Ramos (cell line): ENCODE measurements around the gene LPP.

Experiments
- in situ Hi-C: fragments of 300-500 bp; cut with MboI; formaldehyde crosslinking; loops from one replicate; pipeline ENCODE4 v1.14.3; 2022; ENCODE audit warnings: low sequenced_read_pairs; ENCODE audit not compliant: unreplicated experiment

The LPP gene

DNA sequence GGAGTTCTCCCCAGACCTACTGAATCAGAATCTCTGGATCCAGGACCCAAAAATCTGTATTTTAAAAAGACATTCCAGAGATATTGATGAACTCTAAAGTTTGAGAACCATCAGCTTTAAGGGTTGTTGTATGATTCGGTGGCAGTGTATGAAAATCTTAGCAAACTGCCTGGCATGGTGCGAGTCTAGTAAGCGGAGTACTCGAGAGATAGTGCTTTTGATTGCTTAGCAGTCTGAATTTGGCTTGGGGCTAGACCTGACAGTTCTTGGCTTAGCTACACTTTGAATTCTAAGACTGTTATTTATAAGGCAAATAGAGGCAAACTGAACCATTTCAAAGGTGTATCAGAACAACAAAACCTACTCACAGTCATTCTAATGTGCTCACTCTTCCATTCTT is 329.0 kb downstream of the LPP start:
- in situ Hi-C loops, result no loop called here

DNA sequence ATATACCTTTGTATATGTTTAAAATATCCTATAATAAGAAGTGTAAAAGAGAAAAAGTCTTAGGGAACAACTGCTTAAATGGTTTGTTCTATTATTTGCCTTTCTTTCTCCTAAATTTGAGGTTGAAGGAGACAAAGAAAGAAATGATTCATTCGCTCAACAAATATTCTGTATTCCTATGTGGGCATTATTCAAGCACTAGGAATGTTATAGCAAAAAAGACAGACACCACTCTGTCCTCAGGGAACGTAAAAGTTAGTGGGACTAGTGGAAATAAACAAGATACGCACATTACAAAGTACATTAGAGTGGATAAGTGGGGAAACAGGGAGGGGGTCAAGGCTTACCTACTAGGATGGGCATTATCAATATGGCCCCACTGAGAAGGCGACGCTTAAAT is 332.2 kb downstream of the LPP start:
- in situ Hi-C loops, result no loop called here

DNA sequence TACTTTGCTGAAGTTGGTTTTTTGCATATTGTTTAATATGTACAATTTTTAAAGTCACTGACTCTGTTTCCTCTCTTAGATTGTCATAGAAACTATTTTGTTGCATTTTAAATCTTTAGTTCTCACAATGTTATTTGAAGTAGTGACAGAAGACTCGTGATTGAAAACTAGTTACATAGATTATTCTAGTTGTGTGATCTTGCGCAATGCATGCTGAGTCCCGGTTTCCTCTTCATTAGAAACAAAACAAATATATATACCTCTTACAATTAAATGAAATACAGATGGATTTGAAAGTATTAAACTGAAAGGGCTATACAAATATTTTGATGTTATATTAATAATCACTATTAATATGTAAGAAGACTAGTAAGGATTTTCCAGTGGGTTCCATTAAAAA is 333.0 kb downstream of the LPP start:
- in situ Hi-C loops, result no loop called here

DNA sequence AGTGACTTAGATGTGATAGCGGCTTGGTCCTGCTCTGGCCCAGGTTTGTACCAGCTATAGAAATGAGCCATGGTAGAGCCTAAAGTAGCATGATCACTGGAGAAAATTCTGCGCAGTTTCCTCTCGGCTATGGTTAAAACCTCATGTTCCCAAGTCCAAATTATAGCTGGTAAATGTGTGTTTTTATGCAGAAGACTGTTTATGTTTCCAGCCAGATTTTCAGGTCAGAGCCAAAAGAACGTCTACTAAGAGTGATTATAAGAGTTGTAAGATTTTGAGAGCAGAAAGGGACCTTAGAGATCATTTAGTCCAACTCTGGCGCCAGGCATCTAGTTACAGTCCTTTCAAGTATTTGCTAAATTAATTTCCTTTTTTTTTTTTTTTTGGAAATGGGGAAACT is 333.7 kb downstream of the LPP start:
- in situ Hi-C loops, result no loop called here

DNA sequence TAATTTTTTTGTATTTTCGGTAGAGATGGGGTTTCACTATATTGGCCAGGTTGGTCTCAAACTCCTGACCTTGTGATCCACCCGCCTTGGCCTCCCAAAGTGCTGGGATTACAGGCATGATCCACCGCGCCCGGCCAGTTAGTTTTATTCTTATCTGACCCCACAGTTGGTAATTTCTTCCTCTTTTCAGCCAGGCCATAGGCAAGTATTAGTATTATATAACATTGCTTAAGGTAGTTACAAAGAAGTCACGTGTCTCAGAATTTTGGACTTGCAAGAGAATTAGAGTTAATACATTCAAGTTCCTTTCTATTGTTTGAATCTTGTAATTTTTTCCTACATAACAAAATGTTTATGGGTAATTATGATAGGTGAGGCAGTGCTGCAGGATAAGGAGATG is 334.8 kb downstream of the LPP start:
- in situ Hi-C loops, result no loop called here

DNA sequence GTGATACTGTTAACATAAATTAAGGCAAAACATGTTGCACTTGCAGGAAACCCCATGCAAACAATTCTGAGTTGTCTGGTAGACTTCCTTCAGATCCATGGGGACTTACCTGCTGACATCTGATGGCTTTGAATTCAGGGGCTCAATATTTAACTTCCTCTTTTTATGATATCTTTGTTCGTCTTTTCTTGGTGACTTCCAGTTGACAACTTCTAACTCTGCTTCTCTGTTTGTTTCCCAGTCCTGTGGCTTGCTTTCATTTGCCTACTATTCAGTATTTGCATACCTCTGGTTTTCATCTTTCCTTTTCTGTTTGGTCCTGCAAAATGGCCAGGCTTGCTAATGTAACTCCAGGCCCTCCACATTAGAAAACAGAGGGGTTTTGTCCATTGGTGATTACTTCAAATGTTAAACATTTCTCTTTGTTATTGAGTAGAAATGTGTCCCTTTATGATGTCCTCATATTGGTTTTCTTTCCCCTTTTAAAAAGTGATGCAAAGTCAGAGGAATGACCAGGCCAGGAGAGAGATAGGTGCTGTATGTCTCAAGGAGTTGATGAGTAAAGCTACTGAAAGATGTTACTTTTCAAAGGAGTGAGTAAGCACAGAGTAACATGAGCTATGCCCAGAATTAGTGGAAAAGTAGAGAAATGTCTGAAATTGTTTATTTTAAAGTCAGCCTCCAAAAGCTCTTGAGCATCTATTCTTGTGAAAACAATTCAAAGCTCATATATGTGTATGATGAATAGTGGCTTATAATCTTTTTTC is 335.9 kb downstream of the LPP start:
- in situ Hi-C loops, result no loop called here

DNA sequence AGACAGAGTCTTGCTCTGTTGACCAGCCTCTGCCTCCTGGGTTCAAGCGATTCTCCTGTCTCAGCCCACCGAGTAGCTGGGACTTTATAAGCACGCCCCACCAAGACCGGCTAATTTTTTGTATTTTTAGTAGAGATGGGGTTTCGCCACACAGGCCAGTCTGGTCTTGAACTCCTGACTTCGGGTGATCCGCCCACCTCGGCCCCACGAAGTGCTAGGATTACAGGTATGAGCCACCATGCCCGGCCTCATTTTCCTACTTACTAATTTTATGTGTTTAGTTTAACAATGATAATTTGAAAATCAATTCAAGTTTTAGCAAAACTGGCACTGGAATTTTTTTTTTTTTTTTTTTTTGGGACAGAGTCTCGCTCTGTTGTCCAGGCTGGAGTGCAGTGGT is 336.5 kb downstream of the LPP start:
- in situ Hi-C loops, result no loop called here

DNA sequence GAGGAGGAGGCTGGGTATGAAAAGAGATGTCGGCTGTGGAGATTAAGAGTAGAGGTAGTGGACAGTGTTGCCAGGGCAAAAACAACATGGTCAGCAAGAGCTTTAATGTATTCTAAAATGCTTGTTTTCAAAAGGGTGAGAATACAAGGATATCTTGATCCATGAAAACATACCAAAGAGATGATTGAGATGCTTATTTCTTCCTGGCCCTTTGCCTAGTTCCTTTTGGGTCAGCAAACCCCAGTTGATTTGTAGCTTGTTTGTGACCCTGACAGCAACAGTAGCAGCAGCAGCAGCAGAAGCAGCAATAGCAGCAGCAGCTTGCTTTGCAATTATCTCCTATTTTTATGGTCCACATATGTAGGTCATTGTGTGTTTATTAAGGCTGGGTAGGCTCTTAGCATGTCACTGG is 337.3 kb downstream of the LPP start:
- in situ Hi-C loops, result no loop called here

DNA sequence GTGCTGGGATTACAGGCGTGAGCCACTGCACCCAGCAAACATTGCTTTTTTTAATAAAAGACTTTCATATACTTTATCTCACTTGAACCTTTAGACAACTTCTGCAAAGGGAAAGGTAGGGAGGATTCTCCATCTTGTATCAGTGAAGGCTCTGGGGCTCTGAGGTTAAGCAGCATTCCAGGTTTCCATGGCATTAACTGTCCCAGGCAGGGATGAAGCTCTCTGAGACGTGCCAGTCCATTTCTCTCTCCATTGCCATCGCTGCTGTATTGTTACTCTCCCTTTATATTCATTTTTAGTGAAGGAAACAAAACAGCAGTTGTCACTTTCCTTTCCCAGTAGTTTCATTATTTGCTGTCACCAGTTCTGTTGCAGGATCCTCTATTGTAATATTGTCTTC is 342.4 kb downstream of the LPP start:
- in situ Hi-C loops, result no loop called here

DNA sequence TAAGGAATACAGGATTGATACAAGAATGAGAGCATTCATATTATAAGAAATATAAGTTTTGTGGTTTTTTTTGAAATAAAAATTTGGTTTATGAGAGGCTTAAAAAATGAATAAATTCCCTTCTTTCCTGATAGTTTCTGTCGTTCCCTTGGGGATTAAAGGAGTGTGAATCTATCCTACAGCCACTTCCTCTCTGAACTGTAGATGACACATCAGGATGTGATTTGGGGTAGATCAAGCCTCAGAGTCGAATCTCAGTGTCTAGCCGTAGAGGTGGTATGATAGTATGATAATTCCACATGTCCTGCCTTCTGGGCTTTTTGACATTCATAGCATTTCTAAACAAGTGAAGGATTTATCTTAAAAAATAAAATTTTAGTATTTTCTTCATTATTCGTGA is 343.1 kb downstream of the LPP start:
- in situ Hi-C loops, result no loop called here

DNA sequence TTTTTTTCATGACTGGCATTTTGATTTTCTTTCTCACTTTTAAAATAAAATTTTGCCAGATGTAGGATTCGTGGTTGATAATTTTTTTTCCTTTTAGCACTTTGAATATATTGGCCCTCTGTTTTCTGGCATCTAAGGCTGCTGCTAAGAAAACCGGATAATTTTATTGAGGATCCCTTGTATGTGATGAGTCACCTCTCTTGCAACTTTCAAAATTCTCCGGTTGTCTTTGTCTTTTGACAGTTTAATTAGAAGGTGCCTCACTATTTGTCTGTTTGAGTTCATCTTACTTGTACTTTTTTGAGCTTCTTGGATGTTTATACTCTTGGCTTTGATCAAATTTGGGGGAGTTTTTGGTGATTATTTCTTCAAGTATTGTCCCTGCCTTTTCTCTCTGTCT is 349.7 kb downstream of the LPP start:
- in situ Hi-C loops, result no loop called here

DNA sequence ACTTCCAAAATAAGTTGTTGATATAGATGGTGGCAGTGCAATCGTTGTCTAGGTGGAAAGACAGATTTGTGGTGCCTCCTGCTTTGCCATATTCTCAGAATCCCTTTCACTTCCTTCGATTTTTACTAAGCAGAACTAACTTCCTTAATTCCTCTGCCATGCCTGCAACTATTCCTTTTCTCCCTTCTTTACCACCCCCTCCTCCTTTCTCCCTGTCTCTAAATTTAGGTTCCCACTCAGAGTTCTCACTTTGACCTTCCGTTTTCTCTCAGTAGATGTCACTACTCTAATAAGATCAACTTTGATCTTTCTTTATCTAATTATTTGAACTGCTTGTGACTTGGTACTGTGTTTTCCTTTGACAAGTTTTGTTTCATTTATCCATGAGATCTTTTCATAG is 351.2 kb downstream of the LPP start:
- in situ Hi-C loops, result no loop called here

DNA sequence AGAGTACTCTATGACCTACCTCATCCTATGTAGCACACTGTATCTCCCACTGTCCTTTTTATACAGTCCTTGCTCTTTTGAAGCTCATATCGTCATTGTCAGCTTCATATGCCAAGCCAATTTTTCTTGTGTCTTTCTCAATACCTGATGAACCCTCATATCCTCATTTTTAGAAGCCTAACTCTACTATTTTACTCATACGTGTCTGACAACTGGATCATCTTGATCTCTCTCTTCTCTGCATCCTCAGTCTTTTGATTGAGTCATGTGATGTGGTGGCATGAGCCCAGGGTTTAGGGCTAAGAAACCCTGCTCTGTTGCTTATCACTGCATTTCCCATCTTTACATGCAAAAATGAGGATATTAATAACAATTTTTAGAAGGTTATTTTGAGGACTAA is 352.0 kb downstream of the LPP start:
- in situ Hi-C loops, result no loop called here

DNA sequence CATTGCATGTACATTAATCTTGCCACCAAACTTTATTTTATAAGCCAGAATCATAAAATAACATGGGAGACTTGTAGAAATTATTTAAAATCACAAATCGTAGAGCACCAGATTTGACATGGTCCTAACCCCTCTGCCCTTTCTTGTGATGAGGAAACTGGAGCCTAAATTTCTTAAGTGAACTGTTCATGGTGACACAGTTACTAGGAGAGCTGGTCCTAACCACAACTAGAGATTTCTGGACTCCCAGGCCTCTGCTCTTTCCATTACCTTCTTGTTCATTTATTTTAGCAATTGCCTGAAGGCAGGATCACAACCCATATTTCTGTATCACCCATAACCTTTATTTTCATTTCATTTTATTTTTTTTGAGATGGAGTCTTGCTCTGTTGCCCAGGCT is 352.5 kb downstream of the LPP start:
- in situ Hi-C loops, result no loop called here

DNA sequence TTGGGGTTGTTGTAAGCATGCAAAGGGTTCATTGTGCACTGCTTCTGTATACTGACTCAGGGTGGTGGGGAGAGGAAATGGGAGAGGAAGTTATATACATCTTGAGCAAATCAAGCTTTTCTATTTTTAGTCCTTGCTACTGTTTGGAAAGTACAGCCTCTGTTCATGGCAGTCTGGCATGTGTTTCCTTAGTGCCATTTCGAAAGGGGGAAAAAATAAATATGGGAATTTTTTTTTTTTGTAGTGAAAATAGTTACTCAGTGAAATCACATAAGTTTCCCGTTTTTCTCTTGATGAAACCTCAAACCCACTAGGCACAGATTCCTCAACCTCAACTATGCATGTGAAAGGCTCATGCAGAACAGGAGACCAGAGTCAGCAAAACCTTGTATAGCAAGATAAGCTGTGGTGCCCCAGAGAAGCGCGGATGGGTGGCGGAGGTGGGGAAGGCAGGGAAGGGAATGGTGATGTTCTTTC is 353.3 kb downstream of the LPP start:
- in situ Hi-C loops, result no loop called here

DNA sequence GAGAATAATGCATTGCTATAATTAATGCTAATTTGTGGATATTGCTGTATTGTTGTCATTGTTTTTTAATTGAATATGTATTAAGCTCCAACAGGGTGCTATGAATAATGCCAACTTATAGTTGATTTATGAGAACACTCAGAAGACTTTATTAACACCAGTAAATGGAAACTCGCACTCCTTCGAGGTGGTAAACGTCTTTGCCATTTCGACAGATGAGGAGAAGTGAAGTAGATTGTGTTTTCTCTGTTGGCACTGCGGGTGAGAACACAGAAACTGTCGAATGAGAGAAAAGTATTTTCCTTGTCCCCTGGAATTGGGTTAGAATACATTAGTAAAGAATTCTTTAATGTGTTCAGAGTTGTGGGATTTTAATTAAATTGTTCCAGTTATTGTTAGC is 354.5 kb downstream of the LPP start:
- in situ Hi-C loops, result no loop called here

DNA sequence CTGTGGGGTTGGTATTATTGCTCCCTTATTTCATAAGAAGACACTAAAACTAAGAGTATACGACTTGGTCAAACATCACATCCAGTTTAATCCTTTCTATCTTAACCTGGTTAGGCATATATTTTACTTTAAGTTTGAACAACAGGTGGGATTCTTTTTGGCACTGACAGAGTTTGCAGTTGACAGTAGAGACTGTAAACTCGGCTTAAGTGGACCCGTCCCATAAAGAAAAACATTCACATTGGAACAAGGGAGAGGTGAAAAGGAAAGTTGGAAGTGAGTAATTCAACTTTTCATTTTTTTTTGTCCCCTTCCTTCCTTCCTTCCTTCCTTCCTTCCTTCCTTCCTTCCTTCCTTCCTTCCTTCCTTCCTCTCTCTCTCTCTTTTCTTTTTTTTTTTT is 355.4 kb downstream of the LPP start:
- in situ Hi-C loops, result no loop called here

DNA sequence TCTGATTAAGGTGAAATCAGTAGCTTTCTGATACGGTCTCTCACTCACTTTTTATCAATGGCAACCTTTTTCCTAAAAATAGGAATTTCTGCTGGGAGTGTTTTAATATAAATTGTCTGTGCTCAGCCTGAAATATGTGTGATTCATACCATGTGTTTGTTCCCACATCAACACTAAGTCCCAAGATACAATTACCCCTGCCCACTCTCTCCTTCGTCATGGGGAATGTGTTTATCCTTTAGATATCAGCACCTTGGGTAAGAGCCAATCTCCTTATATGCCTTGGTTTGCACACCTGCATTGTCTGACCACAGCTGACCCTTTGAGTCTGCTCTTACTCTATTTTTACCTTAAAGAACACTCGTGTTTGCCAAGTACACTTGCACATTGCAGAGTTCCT is 356.4 kb downstream of the LPP start:
- in situ Hi-C loops, result no loop called here

DNA sequence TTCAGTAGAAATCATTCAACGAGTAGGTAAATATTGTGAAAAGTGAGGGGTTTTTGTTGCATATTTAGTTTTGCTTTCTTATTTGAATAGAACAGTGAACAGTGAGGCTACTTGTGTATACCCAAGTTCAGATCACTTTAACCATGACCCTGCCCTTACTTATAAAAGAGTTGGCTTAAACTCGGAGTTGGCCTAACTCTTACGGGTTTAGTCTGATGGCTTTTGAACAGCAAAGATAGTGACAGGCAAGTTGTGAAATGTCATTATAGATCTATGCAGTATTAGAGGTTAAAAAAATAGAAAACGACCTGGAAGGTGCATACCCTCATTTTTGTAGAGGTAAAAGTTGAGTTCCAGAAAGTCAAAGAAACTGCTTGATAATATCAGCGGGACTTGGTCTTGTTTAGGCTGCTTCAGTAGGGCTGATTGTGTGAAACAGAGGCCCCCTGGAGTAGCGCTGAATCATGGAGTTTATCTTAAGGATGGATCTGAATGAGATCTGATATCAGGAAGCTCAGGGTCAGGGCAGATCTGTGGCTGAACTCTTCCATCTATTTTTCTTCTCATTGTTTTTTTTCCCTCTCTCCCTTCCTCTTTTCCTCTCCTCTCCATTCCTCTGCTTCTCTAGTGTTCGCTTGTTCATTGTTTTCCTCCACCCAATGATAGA is 359.8 kb downstream of the LPP start:
- in situ Hi-C loops, result no loop called here

DNA sequence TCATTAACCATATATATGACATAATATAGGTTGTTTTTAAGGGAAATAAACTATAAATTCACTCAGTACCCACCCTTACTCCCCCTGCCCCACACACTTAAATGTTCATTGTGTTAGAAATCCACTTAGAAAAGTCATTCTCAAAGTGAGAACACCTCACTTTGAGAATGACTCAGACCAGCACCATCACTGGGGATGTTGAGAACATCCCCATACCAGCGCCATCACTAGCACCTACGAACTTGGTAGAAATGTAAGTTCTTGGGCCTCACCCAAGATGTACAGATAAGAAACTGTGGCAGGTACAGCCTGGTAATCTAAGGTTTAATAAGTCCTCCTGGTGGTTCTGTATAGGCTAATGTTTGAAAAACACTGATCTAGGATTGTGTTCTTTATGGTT is 362.6 kb downstream of the LPP start:
- in situ Hi-C loops, result no loop called here

DNA sequence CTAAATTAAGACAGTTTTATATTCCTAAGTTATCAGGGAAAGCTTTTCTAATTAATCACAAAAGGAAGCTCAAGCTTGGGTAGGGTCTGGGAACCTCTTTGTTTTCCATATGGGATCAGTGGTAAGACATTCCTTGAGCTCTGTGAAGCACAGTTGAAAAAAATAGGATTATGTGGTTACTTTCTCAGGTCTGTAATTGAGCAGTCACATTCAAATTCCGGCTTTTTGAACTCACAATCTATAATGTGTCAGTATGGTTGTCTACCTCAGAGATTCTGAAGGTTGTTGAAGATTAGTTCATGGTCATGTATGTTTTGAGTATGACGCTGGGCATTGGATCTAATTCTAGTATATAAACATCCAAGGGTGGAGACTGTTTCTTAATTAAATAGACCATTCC is 364.5 kb downstream of the LPP start:
- in situ Hi-C loops, result no loop called here

DNA sequence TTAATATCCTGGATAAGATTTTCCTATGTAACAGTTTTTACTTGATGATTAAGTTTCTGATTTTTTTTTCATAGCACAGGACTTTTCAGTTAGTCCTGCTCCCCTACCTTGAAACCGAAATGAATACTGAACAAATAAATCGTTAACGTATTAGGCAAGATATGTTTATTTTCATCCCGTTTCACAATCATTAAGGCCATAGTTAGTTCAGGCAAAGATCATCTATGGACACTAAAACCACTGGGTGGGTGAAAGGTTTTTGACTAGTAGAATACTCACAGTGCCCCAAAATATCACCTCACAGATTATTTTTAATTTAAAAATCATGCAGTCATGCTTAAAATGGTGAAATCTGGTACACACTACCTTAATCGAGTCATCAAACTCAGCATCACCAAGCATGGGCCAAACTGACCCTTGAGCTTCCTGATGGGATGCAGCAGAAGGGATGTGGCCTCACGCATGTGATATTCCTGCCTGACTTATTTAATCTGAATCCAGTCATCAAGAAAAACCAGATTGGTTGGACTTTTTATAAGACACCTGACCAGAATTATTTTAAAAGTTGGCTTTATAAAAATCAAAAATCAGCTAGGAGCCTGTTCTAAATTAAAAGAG is 365.0 kb downstream of the LPP start:
- in situ Hi-C loops, result no loop called here
